Choroid plexus epithelial cell (primary cell): ENCODE measurements around the gene SLC27A1.
"Not testable (repeated sequence)": the region's sequence is repeated elsewhere in the genome, so short reads cannot be mapped to it uniquely, and the experiment has no call there.

Source experiments
- DNase-seq: peaks from one replicate; pipeline ENCODE4 v3.0.0-alpha.2; 2010; ENCODE audit warnings: low read depth
- H3K4me3 ChIP-seq: 2 replicates; pipeline ENCODE4 v1.5.1; 2011; ENCODE audit warnings: low read depth, mild to moderate bottlenecking, control low read depth, low read length, moderate library complexity
- TF ChIP-seq, protein P1 (sequence below): conservative IDR thresholded peaks from 2 replicates; pipeline ENCODE4 v1.5.1; 2011; ENCODE audit warnings: low read depth, mild to moderate bottlenecking, control low read depth, inconsistent platforms, low read length, moderate library complexity

SLC27A1 gene

GRCh38 chr19:17542793-17543582 is 72.7 kb downstream of the SLC27A1 start:
- TF ChIP-seq, protein P1, sequence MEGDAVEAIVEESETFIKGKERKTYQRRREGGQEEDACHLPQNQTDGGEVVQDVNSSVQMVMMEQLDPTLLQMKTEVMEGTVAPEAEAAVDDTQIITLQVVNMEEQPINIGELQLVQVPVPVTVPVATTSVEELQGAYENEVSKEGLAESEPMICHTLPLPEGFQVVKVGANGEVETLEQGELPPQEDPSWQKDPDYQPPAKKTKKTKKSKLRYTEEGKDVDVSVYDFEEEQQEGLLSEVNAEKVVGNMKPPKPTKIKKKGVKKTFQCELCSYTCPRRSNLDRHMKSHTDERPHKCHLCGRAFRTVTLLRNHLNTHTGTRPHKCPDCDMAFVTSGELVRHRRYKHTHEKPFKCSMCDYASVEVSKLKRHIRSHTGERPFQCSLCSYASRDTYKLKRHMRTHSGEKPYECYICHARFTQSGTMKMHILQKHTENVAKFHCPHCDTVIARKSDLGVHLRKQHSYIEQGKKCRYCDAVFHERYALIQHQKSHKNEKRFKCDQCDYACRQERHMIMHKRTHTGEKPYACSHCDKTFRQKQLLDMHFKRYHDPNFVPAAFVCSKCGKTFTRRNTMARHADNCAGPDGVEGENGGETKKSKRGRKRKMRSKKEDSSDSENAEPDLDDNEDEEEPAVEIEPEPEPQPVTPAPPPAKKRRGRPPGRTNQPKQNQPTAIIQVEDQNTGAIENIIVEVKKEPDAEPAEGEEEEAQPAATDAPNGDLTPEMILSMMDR, result no peak
- H3K4me3 ChIP-seq, result no peak overlapping the region
- no peak for DNase-seq

GRCh38 chr19:17543986-17544385 is 73.7 kb downstream of the SLC27A1 start:
- no peak for DNase-seq
- TF ChIP-seq, protein P1, result no peak
- H3K4me3 ChIP-seq, result no peak overlapping the region

- no peak overlapping the region for H3K4me3 ChIP-seq
- TF ChIP-seq, protein P1, result no peak
- no peak for DNase-seq
Observed at GRCh38 chr19:17544418-17544817, 74.1 kb downstream of the SLC27A1 start.

DNA sequence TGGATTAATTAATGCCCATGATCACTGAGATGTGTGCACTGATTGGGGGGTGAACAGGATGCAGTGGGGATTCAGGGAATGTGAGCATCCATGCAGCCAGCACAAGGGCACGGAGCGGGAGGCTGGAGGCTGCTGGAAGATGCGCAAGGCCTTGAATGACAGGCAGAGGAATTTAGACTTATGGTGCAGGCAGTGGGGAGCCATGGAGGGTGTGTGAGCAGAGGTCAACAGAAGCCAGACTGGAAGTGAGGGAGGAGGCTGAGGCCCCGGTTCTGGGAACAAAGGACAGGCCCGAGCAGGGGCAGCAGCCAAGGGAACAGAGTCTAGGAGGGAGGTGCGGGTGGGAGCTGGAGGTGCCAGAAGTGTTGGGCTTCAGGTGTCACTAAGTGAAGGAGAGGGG is 77.8 kb downstream of the SLC27A1 start:
- TF ChIP-seq, protein P1, result no peak
- H3K4me3 ChIP-seq, result no peak overlapping the region
- no peak for DNase-seq

DNA sequence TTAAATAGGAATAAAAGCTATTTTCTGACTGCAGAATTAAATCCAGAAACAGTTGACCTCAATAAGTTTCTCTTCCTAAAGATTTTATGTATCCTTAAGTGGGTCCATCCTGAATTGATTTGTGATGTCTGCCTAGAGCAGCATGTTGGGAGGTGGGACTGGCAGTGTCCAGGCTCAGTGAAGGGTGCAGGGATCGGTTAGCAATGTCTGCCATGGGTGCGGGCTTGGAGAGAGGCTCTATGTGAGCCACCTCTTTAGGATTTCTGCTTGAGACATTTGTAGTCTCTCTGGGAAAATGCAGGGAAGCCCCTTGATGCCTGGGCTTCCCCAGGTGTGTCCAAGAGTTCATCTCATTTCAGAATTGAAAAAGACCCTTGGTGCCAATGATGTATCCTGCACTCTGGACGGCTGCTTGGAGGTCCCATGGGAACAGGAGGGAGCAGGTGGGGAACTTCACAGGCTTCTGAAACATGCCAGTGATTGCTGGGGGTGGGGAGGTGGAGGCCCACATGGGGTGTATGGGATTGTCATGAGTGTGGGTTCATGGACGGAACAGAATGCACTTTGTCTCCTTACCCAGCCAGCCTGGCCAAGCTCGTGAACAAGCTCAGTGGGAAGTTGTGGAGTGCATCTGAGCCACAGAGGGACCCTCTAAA is 78.9 kb downstream of the SLC27A1 start:
- no peak overlapping the region for H3K4me3 ChIP-seq
- peak; percentile 15 for DNase-seq
- TF ChIP-seq, protein P1, result no peak

GRCh38 chr19:17550076-17550667 is 79.8 kb downstream of the SLC27A1 start:
- DNase-seq, result no peak
- H3K4me3 ChIP-seq, result no peak overlapping the region
- TF ChIP-seq, protein P1, result no peak

GRCh38 chr19:17552735-17553134 is 82.4 kb downstream of the SLC27A1 start:
- H3K4me3 ChIP-seq, DNase-seq: not testable (repeated sequence)
